Measurements from ENCODE around the gene DSG4.

- no peak for TF ChIP-seq CTCF (IDR thresholded peaks at IDR 0.05; ENCODE audit: borderline replicate concordance, extremely low read depth, low read length, poor library complexity, severe bottlenecking)
- no peak for TF ChIP-seq EZH2 (IDR thresholded peaks at IDR 0.05; ENCODE audit: borderline replicate concordance, low read depth, low read length, severe bottlenecking)
Measured at GRCh38 chr18:31426871-31427406, 50.4 kb downstream of the DSG4 start.
